GM12878 (cell line): ENCODE measurements around the gene ZNF527. TPM values are rescaled to one million over a fixed set of nuclear protein-coding genes. Genes with fewer than 3 reads are reported as not detected.
"Not testable (repeated sequence)": the region's sequence is repeated elsewhere in the genome, so short reads cannot be mapped to it uniquely, and the experiment has no call there.

Source experiments
- ATAC-seq: fragments of 200-7000 bp; cut with Tn5 transposase; 3 replicates; pipeline ENCODE4 v1.9.1; 2020; ENCODE audit warnings: mild to moderate bottlenecking, moderate library complexity
- BruUV-seq: library from RNA; stranded (reverse); fragments of 400-500 nt; replicated peaks from 2 replicates; lab custom pipeline; 2021; lab: Mats Ljungman, UMichigan
- CTCF ChIA-PET: fragments of 300-600 bp; sonication (Branson Sonifier 250); formaldehyde crosslinking; extraction: SDS; loops from one replicate; lab custom pipeline; 2021; ENCODE audit warnings: inconsistent platforms; lab: Yijun Ruan, JAX
- POLR2A ChIA-PET: fragments of 350-600 bp; formaldehyde crosslinking; extraction: SDS; loops from one replicate; lab custom pipeline; 2021; ENCODE audit warnings: inconsistent platforms; lab: Charles Lee
- RAD21 ChIA-PET: fragments of 300-600 bp; sonication (Branson Sonifier 250); formaldehyde crosslinking; loops from one replicate; lab custom pipeline; 2023; ENCODE audit warnings: antibody characterized with exemption; ENCODE audit not compliant: unreplicated experiment; lab: Charles Lee
- SMC1A ChIA-PET: fragments of 300-600 bp; sonication (Branson Sonifier 250); formaldehyde crosslinking; loops from one replicate; lab custom pipeline; 2023; ENCODE audit not compliant: unreplicated experiment, uncharacterized antibody; lab: Charles Lee
- DNase-seq: peaks from one replicate; pipeline ENCODE4 v3.0.0-alpha.2; 2011; ENCODE audit warnings: low read depth, low spot score
- FAIRE-seq: peaks from 3 replicates; lab custom pipeline; 2011; peaks lifted over from hg19 to GRCh38; lab: Jason Lieb, UNC
- H2AFZ ChIP-seq: 2 replicates; pipeline ENCODE4 v1.6.0; 2011; ENCODE audit warnings: low read depth, low read length, control low read depth; ENCODE audit not compliant: control insufficient read depth
- H3K27ac ChIP-seq: 2 replicates; pipeline ENCODE4 v1.5.1; 2011; ENCODE audit warnings: control low read depth; ENCODE audit not compliant: control insufficient read depth, insufficient read depth
- H3K27me3 ChIP-seq, 2 experiments: replicated peaks in 1 of 2; 2 replicates each; pipeline versions ENCODE4 v1.6.0 to v1.6.1; 2011; ENCODE audit warnings: low read length in 1 of 2; ENCODE audit not compliant: control insufficient read depth in 2 of 2, insufficient read depth in 2 of 2
- H3K36me3 ChIP-seq, 2 experiments: 2 replicates each; pipeline ENCODE4 v1.5.1; 2011; ENCODE audit warnings: low read length in 1 of 2; ENCODE audit not compliant: control insufficient read depth in 2 of 2, insufficient read depth in 2 of 2
- H3K4me1 ChIP-seq: 2 replicates; pipeline ENCODE4 v1.6.1; 2011; ENCODE audit warnings: mild to moderate bottlenecking, low read length, moderate library complexity, mixed read lengths; ENCODE audit not compliant: control insufficient read depth, insufficient read depth
- H3K4me2 ChIP-seq: 2 replicates; pipeline ENCODE4 v1.6.0; 2011; ENCODE audit warnings: control low read depth; ENCODE audit not compliant: control insufficient read depth, insufficient read depth
- H3K4me3 ChIP-seq: fragments of 200-600 bp; sonication (generic); 2 replicates; pipeline ENCODE4 v1.5.1; 2016
- H3K79me2 ChIP-seq: 2 replicates; pipeline ENCODE4 v1.6.0; 2011; ENCODE audit warnings: low read length; ENCODE audit not compliant: control insufficient read depth, insufficient read depth
- H3K9ac ChIP-seq: 2 replicates; pipeline ENCODE4 v1.8.0; 2011; ENCODE audit warnings: low read length, control low read depth, mixed read lengths; ENCODE audit not compliant: control insufficient read depth, insufficient read depth
- H3K9me3 ChIP-seq: replicated peaks from 3 replicates; pipeline ENCODE4 v1.5.1; 2011; ENCODE audit warnings: mild to moderate bottlenecking, low read length; ENCODE audit not compliant: control insufficient read depth, insufficient read depth
- H4K20me1 ChIP-seq: 2 replicates; pipeline ENCODE4 v1.6.0; 2011; ENCODE audit not compliant: control insufficient read depth, insufficient read depth
- BHLHE40 ChIP-seq, 2 experiments: fragments of 450-650 bp in 1 of 2; IDR thresholded peaks; 2 replicates each; pipeline ENCODE4 v1.6.1; 2011 to 2017; ENCODE audit warnings: low read depth in 2 of 2, borderline replicate concordance in 1 of 2, improper control_type of control experiment in 1 of 2, low read length in 1 of 2, mild to moderate bottlenecking in 1 of 2
- HDGF ChIP-seq: fragments of 450-650 bp; IDR thresholded peaks from 2 replicates; pipeline ENCODE4 v1.6.1; 2016; ENCODE audit warnings: antibody characterized with exemption
- NBN ChIP-seq: fragments of 450-650 bp; IDR thresholded peaks from 2 replicates; pipeline ENCODE4 v1.6.1; 2016
- NR2F1 ChIP-seq: fragments of 450-650 bp; conservative IDR thresholded peaks from 2 replicates; pipeline ENCODE4 v1.6.1; 2017; ENCODE audit warnings: mild to moderate bottlenecking
- SMAD1 ChIP-seq: fragments of 450-650 bp; IDR thresholded peaks from 2 replicates; pipeline ENCODE4 v1.6.1; 2018; ENCODE audit warnings: mild to moderate bottlenecking, low read depth; ENCODE audit not compliant: partially characterized antibody
- SMARCA5 ChIP-seq: fragments of 450-650 bp; IDR thresholded peaks from 2 replicates; pipeline ENCODE4 v1.6.1; 2017; ENCODE audit warnings: mild to moderate bottlenecking
- ZNF207 ChIP-seq: fragments of 450-650 bp; IDR thresholded peaks from 2 replicates; pipeline ENCODE4 v1.6.1; 2014; ENCODE audit warnings: antibody characterized with exemption, mild to moderate bottlenecking, borderline replicate concordance
- WGBS: methylation state at CpG from one replicate; pipeline ENCODE4 v1.1.6; 2016; ENCODE audit warnings: low lambda C conversion rate; ENCODE audit not compliant: insufficient replicate concordance, insufficient coverage; ENCODE audit errors: missing lambda C conversion rate; 5-methylcytosine and 5-hydroxymethylcytosine counted together
- in situ Hi-C: fragments of 300-500 bp; cut with MboI; formaldehyde crosslinking; loops from 9 replicates; pipeline ENCODE4 v1.14.3; 2018; ENCODE audit warnings: mixed read lengths
- intact Hi-C: fragments of 100-400 bp; cut with micrococcal nuclease; formaldehyde crosslinking; loops from one replicate; pipeline ENCODE4 v1.14.2; 2022; ENCODE audit not compliant: unreplicated experiment
- polyA plus RNA-seq, 11 experiments: library from polyadenylated mRNA; depleted of rRNA in 4 of 11; unstranded in 6 of 11; stranded (reverse) in 5 of 11; fragments of >200 nt; fragmentation: Nextera tagmentation in 4 of 11; fragmentation: Illumina TruSeq in 1 of 11; extraction: Ambion mirVana in 4 of 11; extraction: Trizol in 1 of 11; gene quantifications; 1 replicate in 1 of 11; 2 replicates in 10 of 11; pipeline versions ENCODE4 v1.2.1 to v1.2.3, GENCODE V29; 2011 to 2016; ENCODE audit warnings: inconsistent platforms in 2 of 11, missing spikeins in 2 of 11, low read depth in 1 of 11
- total RNA-seq, 4 experiments: library from RNA; depleted of rRNA in 3 of 4; stranded (reverse); fragments of >200 nt in 3 of 4; fragmentation: Illumina TruSeq in 1 of 4; extraction: Trizol in 1 of 4; gene quantifications; 2 replicates each; pipeline versions ENCODE4 v1.2.1 to v1.2.3, GENCODE V29; 2013 to 2021
- TF ChIP-seq, protein P1 (sequence below): fragments of 450-650 bp; IDR thresholded peaks from 2 replicates; pipeline ENCODE4 v1.6.1; 2016; ENCODE audit warnings: mild to moderate bottlenecking

ZNF527 gene
- total and polyA plus RNA-seq, 10 of the 15 experiments (the other 5 are each of a cell fraction or from before 2014, with no cell fraction given) = 2.0 to 5.6 (median 3.6) TPM

DNA sequence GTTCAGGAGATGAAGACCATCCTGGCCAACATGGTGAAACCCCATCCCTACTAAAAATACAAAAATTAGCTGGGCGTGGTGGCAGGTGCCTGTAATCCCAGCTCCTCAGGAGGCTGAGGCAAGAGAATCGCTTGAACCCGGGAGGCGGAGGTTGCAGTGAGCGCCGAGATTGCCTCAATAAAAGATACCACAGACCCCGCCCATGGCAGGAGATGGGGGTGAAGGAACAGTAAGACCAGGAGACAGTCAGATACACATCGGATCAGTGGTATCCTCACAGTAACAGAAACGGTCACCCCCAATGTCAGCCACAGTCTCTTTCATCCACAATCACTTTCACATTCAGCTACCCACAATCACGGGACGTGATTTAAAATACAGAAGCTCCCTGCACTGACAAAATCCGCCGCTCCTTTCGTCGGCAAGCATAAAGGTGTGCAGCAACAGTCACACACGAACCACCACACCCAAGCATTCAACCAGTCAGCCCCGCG lies 466 bp upstream of the ZNF527 start:
- TSS peak; percentile 95 for BruUV-seq
- Histone ChIP-seq H3K4me3 (peak overlapping the region; percentile 72), H3K4me2 (peak overlapping the region; percentile 44), H3K27ac (peak overlapping the region; percentile 63), H2AFZ (peak overlapping the region; percentile 89), H3K9ac (peak overlapping the region; percentile 60)
- H3K27me3 ChIP-seq, H3K4me1 ChIP-seq, H4K20me1 ChIP-seq, in situ Hi-C loops, H3K9me3 ChIP-seq, H3K36me3 ChIP-seq, H3K79me2 ChIP-seq, FAIRE-seq, DNase-seq: not testable (repeated sequence)
- ChIA-PET RAD21 (interaction anchor here (1.2 to 1.4 kb wide), 5 partner anchors 9 to 153 kb away, joined by 3 to 9 read pairs (median 5); partner anchors contain the start of gene ZNF569), CTCF (interaction anchor here (0.7 to 1.5 kb wide), 4 partner anchors 19 to 224 kb away, joined by 3 to 4 read pairs (median 3); partner anchors contain the start of genes ZNF540, ZNF569 and ZNF571), POLR2A (interaction anchor here (0.5 to 1.7 kb wide), 6 partner anchors 51 to 1667 kb away, joined by 3 to 11 read pairs (median 4); partner anchors contain the start of genes ALKBH6, ZNF345 and ZNF569), SMC1A (interaction anchor here (0.8 to 1.4 kb wide), 3 partner anchors 96 to 224 kb away, joined by 3 to 4 read pairs (median 3); partner anchors contain the start of genes ZNF540 and ZNF571)
- under 1% methylated on average over 18 of the region's 18 CpGs for WGBS
- ATAC-seq = peak; percentile 55
- intact Hi-C loops = loop anchor here (1.0 to 10.0 kb wide), 3 partner anchors 97 to 1256 kb away; partner anchors contain the start of genes OVOL3, POLR2I, TBCB and ZNF569
- TF ChIP-seq ZNF207 = 0 out of 2 replicates have a peak, but pooled peaks have one; percentile 22
- TF ChIP-seq HDGF = peak; percentile 77; the same call in 1 of the 2 replicates
- TF ChIP-seq NR2F1 = peak; percentile 53; the same call in 1 of the 2 replicates
- TF ChIP-seq, protein P1, sequence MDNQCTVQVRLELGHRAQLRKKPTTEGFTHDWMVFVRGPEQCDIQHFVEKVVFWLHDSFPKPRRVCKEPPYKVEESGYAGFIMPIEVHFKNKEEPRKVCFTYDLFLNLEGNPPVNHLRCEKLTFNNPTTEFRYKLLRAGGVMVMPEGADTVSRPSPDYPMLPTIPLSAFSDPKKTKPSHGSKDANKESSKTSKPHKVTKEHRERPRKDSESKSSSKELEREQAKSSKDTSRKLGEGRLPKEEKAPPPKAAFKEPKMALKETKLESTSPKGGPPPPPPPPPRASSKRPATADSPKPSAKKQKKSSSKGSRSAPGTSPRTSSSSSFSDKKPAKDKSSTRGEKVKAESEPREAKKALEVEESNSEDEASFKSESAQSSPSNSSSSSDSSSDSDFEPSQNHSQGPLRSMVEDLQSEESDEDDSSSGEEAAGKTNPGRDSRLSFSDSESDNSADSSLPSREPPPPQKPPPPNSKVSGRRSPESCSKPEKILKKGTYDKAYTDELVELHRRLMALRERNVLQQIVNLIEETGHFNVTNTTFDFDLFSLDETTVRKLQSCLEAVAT = peak; percentile 70
- TF ChIP-seq NBN = peak; percentile 68; the same call in 1 of the 2 replicates
- peak; percentile 43 for TF ChIP-seq SMAD1
- TF ChIP-seq SMARCA5 = 0 out of 2 replicates have a peak, but pooled peaks have one; percentile 16
- peak; percentile 73 to 78 for TF ChIP-seq BHLHE40 (IDR thresholded peaks at IDR 0.05; ENCODE audit: borderline replicate concordance in 1 of 2, low read depth in 2 of 2, low read length in 1 of 2)
